Transverse colon (tissue), 3 donors: ENCODE data around the gene GPR158.

ENCODE experiments used
- CTCF ChIP-seq, 5 experiments: fragments of 200-600 bp in 3 of 5; fragments of 450-650 bp in 2 of 5; sonication (generic) in 3 of 5; IDR thresholded peaks; 1 replicate in 2 of 5; 2 replicates in 3 of 5; pipeline ENCODE4 v1.5.1; 2016 to 2017; ENCODE audit warnings: antibody characterized with exemption in 5 of 5, inconsistent platforms in 3 of 5, mild to moderate bottlenecking in 2 of 5, moderate library complexity in 1 of 5
- POLR2A ChIP-seq: fragments of 450-650 bp; IDR thresholded peaks from one replicate; pipeline ENCODE4 v1.6.1; 2016; ENCODE audit warnings: antibody characterized with exemption, mild to moderate bottlenecking, moderate library complexity

GRCh38 chr10:25451401-25451800, 276.6 kb downstream of the GPR158 start:
- no peak for TF ChIP-seq POLR2A
- TF ChIP-seq CTCF (IDR thresholded peaks at IDR 0.05), result no peak
